ENCODE measurements around the gene DPYD. TPM values are rescaled to one million over a fixed set of nuclear protein-coding genes. Genes with fewer than 3 reads are reported as not detected.

Gene DPYD
- total RNA-seq, 1 donor from 2014 or later: 45.7 TPM

- intact Hi-C loops (cut with DNase I): no loop called here
- no peak for DNase-seq (ENCODE audit: low spot score)
- ATAC-seq: no peak
Measured at GRCh38 chr1:97654876-97655585, 265.8 kb downstream of the DPYD start.

GRCh38 chr1:97651250-97651649, 269.6 kb downstream of the DPYD start:
- no peak for ATAC-seq
- no peak for DNase-seq (ENCODE audit: low spot score)
- intact Hi-C loops (cut with DNase I): no loop called here

GRCh38 chr1:97649591-97649990, 271.2 kb downstream of the DPYD start:
- ATAC-seq: no peak
- DNase-seq (ENCODE audit: low spot score): no peak
- intact Hi-C loops (cut with DNase I): no loop called here

GRCh38 chr1:97647776-97648175, 273.1 kb downstream of the DPYD start:
- no peak for DNase-seq (ENCODE audit: low spot score)
- intact Hi-C loops (cut with DNase I): no loop called here
- no peak for ATAC-seq

- no peak for ATAC-seq
- DNase-seq (ENCODE audit: low spot score): no peak
- intact Hi-C loops (cut with DNase I): no loop called here
Measured at GRCh38 chr1:97646071-97646470, 274.8 kb downstream of the DPYD start.

GRCh38 chr1:97640677-97641076, 280.2 kb downstream of the DPYD start:
- no peak for DNase-seq (ENCODE audit: low spot score)
- intact Hi-C loops (cut with DNase I): no loop called here
- ATAC-seq: no peak

- DNase-seq (ENCODE audit: low spot score): no peak
- no peak for ATAC-seq
- intact Hi-C loops (cut with DNase I): no loop called here
Measured at GRCh38 chr1:97636941-97637340, 283.9 kb downstream of the DPYD start.

- ATAC-seq: no peak
- intact Hi-C loops (cut with DNase I): no loop called here
Measured at GRCh38 chr1:97634758-97635157, 286.1 kb downstream of the DPYD start.

GRCh38 chr1:97632776-97633175, 288.1 kb downstream of the DPYD start:
- intact Hi-C loops (cut with DNase I): no loop called here

More at GRCh38 chr1:97634758-97635157, 286.1 kb downstream of the DPYD start:
- DNase-seq (ENCODE audit: low spot score): no peak

GRCh38 chr1:97632075-97632474, 288.8 kb downstream of the DPYD start:
- ATAC-seq: no peak
- intact Hi-C loops (cut with DNase I): no loop called here
- DNase-seq (ENCODE audit: low spot score): no peak

More at GRCh38 chr1:97632776-97633175, 288.1 kb downstream of the DPYD start:
- DNase-seq (ENCODE audit: low spot score) (no peak), ATAC-seq (no peak)

GRCh38 chr1:97630948-97631347, 289.9 kb downstream of the DPYD start:
- intact Hi-C loops (cut with DNase I): no loop called here
- ATAC-seq (no peak), DNase-seq (ENCODE audit: low spot score) (no peak)

GRCh38 chr1:97630281-97630680, 290.6 kb downstream of the DPYD start:
- ATAC-seq: no peak
- no peak for DNase-seq (ENCODE audit: low spot score)

GRCh38 chr1:97623220-97623619, 297.6 kb downstream of the DPYD start:
- intact Hi-C loops (cut with DNase I): no loop called here

More at GRCh38 chr1:97630281-97630680, 290.6 kb downstream of the DPYD start:
- intact Hi-C loops (cut with DNase I): no loop called here

GRCh38 chr1:97621955-97622354, 298.9 kb downstream of the DPYD start:
- DNase-seq (ENCODE audit: low spot score): no peak
- no peak for ATAC-seq
- intact Hi-C loops (cut with DNase I): no loop called here

More at GRCh38 chr1:97623220-97623619, 297.6 kb downstream of the DPYD start:
- ATAC-seq (no peak), DNase-seq (ENCODE audit: low spot score) (no peak)

GRCh38 chr1:97619706-97620105, 301.1 kb downstream of the DPYD start:
- intact Hi-C loops (cut with DNase I): no loop called here
- ATAC-seq (no peak), DNase-seq (ENCODE audit: low spot score) (no peak)

- no peak for DNase-seq (ENCODE audit: low spot score)
- no peak for ATAC-seq
- intact Hi-C loops (cut with DNase I): no loop called here
Measured at GRCh38 chr1:97610748-97611147, 310.1 kb downstream of the DPYD start.

GRCh38 chr1:97610102-97610501, 310.7 kb downstream of the DPYD start:
- DNase-seq (ENCODE audit: low spot score): no peak
- no peak for ATAC-seq
- intact Hi-C loops (cut with DNase I): no loop called here

- no peak for DNase-seq (ENCODE audit: low spot score)
- ATAC-seq: no peak
- intact Hi-C loops (cut with DNase I): no loop called here
Measured at GRCh38 chr1:97608272-97608671, 312.6 kb downstream of the DPYD start.

GRCh38 chr1:97603776-97604175, 317.1 kb downstream of the DPYD start:
- DNase-seq (ENCODE audit: low spot score) (no peak), ATAC-seq (no peak)
- intact Hi-C loops (cut with DNase I): no loop called here

GRCh38 chr1:97603218-97603617, 317.6 kb downstream of the DPYD start:
- intact Hi-C loops (cut with DNase I): no loop called here
- no peak for ATAC-seq
- DNase-seq (ENCODE audit: low spot score): no peak

- no peak for ATAC-seq
- intact Hi-C loops (cut with DNase I): no loop called here
- DNase-seq (ENCODE audit: low spot score): no peak
Measured at GRCh38 chr1:97599447-97599846, 321.4 kb downstream of the DPYD start.

Measured in sciatic nerve (tissue), 2 donors.